Liver (tissue), 9 donors: ENCODE results near the gene PCDH19. TPM values are rescaled to one million over a fixed set of nuclear protein-coding genes. Genes with fewer than 3 reads are reported as not detected.

ENCODE experiments used
- DNase-seq: peaks from one replicate; pipeline ENCODE4 v3.0.0-alpha.2; 2017; ENCODE audit warnings: low spot score
- H3K27ac ChIP-seq, 2 donors: one replicate each; pipeline ENCODE4 v1.7.0; 2013; ENCODE audit warnings: inconsistent platforms in 2 of 2, low read length in 2 of 2, control low read depth in 1 of 2, low read depth in 1 of 2, mild to moderate bottlenecking in 1 of 2
- H3K27me3 ChIP-seq, 4 donors: one replicate each; pipeline versions ENCODE4 v1.6.1 to v1.7.0; 2013; ENCODE audit warnings: low read length in 3 of 4, inconsistent platforms in 1 of 4, mild to moderate bottlenecking in 1 of 4, moderate library complexity in 1 of 4; ENCODE audit not compliant: control insufficient read depth in 4 of 4, insufficient read depth in 4 of 4
- H3K36me3 ChIP-seq, 4 donors: one replicate each; pipeline versions ENCODE4 v1.6.1 to v1.7.0; 2013; ENCODE audit warnings: low read length in 3 of 4, mild to moderate bottlenecking in 3 of 4, low read depth in 1 of 4, moderate library complexity in 1 of 4; ENCODE audit not compliant: control insufficient read depth in 4 of 4, insufficient read depth in 3 of 4
- H3K4me1 ChIP-seq, 4 donors: one replicate each; pipeline versions ENCODE4 v1.6.1 to v1.7.0; 2013; ENCODE audit warnings: low read length in 3 of 4, mild to moderate bottlenecking in 3 of 4, moderate library complexity in 1 of 4; ENCODE audit not compliant: control insufficient read depth in 4 of 4, insufficient read depth in 4 of 4
- H3K4me3 ChIP-seq, 3 donors: one replicate each; pipeline versions ENCODE4 v1.6.1 to v1.7.0; 2013; ENCODE audit warnings: low read length in 3 of 3, control low read depth in 1 of 3, low read depth in 1 of 3, mild to moderate bottlenecking in 1 of 3
- H3K9ac ChIP-seq, 2 donors: one replicate each; pipeline ENCODE4 v1.7.0; 2013; ENCODE audit warnings: low read length in 2 of 2, mild to moderate bottlenecking in 2 of 2, moderate library complexity in 2 of 2, control low read depth in 1 of 2, low read depth in 1 of 2
- H3K9me3 ChIP-seq, 4 donors: one replicate each; pipeline versions ENCODE4 v1.6.1 to v1.7.0; 2013; ENCODE audit warnings: low read length in 3 of 4; ENCODE audit not compliant: control insufficient read depth in 4 of 4
- EGR1 ChIP-seq, 2 donors: IDR thresholded peaks; 2 replicates each; pipeline ENCODE4 v1.6.1; 2016 to 2018; ENCODE audit warnings: antibody characterized with exemption in 2 of 2, low read depth in 2 of 2
- FOXA1 ChIP-seq: IDR thresholded peaks from 2 replicates; pipeline ENCODE4 v1.6.1; 2016; ENCODE audit warnings: antibody characterized with exemption
- GABPA ChIP-seq, 2 donors: IDR thresholded peaks in 1 of 2; conservative IDR thresholded peaks in 1 of 2; 2 replicates each; pipeline ENCODE4 v1.6.1; 2016; ENCODE audit warnings: antibody characterized with exemption in 2 of 2, mild to moderate bottlenecking in 1 of 2, moderate library complexity in 1 of 2
- HNF4A ChIP-seq, 2 donors: conservative IDR thresholded peaks; 2 replicates each; pipeline ENCODE4 v1.6.1; 2016; ENCODE audit warnings: antibody characterized with exemption in 2 of 2, mild to moderate bottlenecking in 2 of 2
- HNF4G ChIP-seq: IDR thresholded peaks from 2 replicates; pipeline ENCODE4 v1.6.1; 2016; ENCODE audit warnings: antibody characterized with exemption
- NR2F2 ChIP-seq: IDR thresholded peaks from 2 replicates; pipeline ENCODE4 v1.6.1; 2016; ENCODE audit warnings: antibody characterized with exemption
- RAD21 ChIP-seq, 2 donors: IDR thresholded peaks; 2 replicates each; pipeline ENCODE4 v1.6.1; 2016; ENCODE audit warnings: antibody characterized with exemption in 2 of 2, mild to moderate bottlenecking in 2 of 2
- REST ChIP-seq: IDR thresholded peaks from 2 replicates; pipeline ENCODE4 v1.6.1; 2016; ENCODE audit warnings: antibody characterized with exemption, mild to moderate bottlenecking
- RXRA ChIP-seq, 2 donors: IDR thresholded peaks; 2 replicates each; pipeline ENCODE4 v1.6.1; 2017 to 2018; ENCODE audit warnings: antibody characterized with exemption in 2 of 2, mild to moderate bottlenecking in 1 of 2
- SP1 ChIP-seq: IDR thresholded peaks from 2 replicates; pipeline ENCODE4 v1.6.1; 2018; ENCODE audit warnings: antibody characterized with exemption, mild to moderate bottlenecking
- TAF1 ChIP-seq: conservative IDR thresholded peaks from 2 replicates; pipeline ENCODE4 v1.6.1; 2016; ENCODE audit warnings: antibody characterized with exemption, mild to moderate bottlenecking
- YY1 ChIP-seq: IDR thresholded peaks from 2 replicates; pipeline ENCODE4 v1.6.1; 2016; ENCODE audit warnings: antibody characterized with exemption, mild to moderate bottlenecking
- WGBS: extraction: QIAGEN DNeasy Blood & Tissue Kit; methylation state at CpG from one replicate; pipeline ENCODE4 v1.1.7; 2013; 5-methylcytosine and 5-hydroxymethylcytosine counted together
- polyA plus RNA-seq, 2 donors: library from polyadenylated mRNA; stranded (reverse) in 1 of 2; unstranded in 1 of 2; fragments of 200-250 nt in 1 of 2; fragments of >200 nt in 1 of 2; fragmentation: Nextera tagmentation in 1 of 2; extraction: Ambion mirVana in 1 of 2; gene quantifications; one replicate each; pipeline versions ENCODE4 v1.2.1 to v1.2.3, GENCODE V29; 2013 to 2015
- total RNA-seq, 2 donors: library from RNA; depleted of rRNA; stranded (reverse); fragments of >200 nt; gene quantifications; one replicate each; pipeline ENCODE4 v1.2.3, GENCODE V29; 2014
- TF ChIP-seq, protein P1 (sequence below): fragments of 150-350 bp; IDR thresholded peaks from 2 replicates; pipeline ENCODE4 v1.5.1; 2017; ENCODE audit warnings: improper control_type of control experiment, low read depth, low read length; ENCODE audit not compliant: missing input control
- TF ChIP-seq, protein P2 (sequence below): IDR thresholded peaks from 2 replicates; pipeline ENCODE4 v1.6.1; 2016; ENCODE audit warnings: antibody characterized with exemption
- donor health status: healthy.
- donor health status: healthy.
- donor health status: healthy.
- donor health status: healthy.
- donor health status: healthy.

The PCDH19 gene
- total and polyA plus RNA-seq, 4 donors: 0.03 to 0.44 (median 0.17) TPM; not detected in 1

GRCh38 chrX:100248885-100249493, 161.1 kb downstream of the PCDH19 start:
- TF ChIP-seq SP1 (no peak), RAD21 (IDR thresholded peaks at IDR 0.05) (no peak), HNF4G (no peak), EGR1 (IDR thresholded peaks at IDR 0.05; ENCODE audit: low read depth in 2 of 2) (no peak), GABPA (IDR thresholded peaks at IDR 0.05 in 1 of 2, conservative IDR thresholded peaks at IDR 0.05 in 1 of 2) (no peak), NR2F2 (no peak), REST (no peak), RXRA (IDR thresholded peaks at IDR 0.05) (no peak), YY1 (no peak), TAF1 (no peak), FOXA1 (no peak)
- TF ChIP-seq, protein P1, sequence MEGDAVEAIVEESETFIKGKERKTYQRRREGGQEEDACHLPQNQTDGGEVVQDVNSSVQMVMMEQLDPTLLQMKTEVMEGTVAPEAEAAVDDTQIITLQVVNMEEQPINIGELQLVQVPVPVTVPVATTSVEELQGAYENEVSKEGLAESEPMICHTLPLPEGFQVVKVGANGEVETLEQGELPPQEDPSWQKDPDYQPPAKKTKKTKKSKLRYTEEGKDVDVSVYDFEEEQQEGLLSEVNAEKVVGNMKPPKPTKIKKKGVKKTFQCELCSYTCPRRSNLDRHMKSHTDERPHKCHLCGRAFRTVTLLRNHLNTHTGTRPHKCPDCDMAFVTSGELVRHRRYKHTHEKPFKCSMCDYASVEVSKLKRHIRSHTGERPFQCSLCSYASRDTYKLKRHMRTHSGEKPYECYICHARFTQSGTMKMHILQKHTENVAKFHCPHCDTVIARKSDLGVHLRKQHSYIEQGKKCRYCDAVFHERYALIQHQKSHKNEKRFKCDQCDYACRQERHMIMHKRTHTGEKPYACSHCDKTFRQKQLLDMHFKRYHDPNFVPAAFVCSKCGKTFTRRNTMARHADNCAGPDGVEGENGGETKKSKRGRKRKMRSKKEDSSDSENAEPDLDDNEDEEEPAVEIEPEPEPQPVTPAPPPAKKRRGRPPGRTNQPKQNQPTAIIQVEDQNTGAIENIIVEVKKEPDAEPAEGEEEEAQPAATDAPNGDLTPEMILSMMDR: no peak
- TF ChIP-seq, protein P2, sequence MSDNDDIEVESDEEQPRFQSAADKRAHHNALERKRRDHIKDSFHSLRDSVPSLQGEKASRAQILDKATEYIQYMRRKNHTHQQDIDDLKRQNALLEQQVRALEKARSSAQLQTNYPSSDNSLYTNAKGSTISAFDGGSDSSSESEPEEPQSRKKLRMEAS: no peak
- Histone ChIP-seq H3K4me1 (no peaks in the 10 kb centered on the region), H3K4me3 (no peak overlapping the region), H3K9ac (no peak overlapping the region), H3K9me3 (peaks cover 0 to under 1% (median 0%) of the 10 kb centered on the region in 4 donors), H3K36me3 (no peaks in the 10 kb centered on the region), H3K27me3 (peaks cover 0 to 5% (median 0%) of the 10 kb centered on the region in 4 donors), H3K27ac (no peak overlapping the region)
- DNase-seq: no peak
- 70% methylated on average over 4 of the region's 4 CpGs for WGBS

- H3K9me3 ChIP-seq: no peaks in the 10 kb centered on the region
- no peak for DNase-seq
- no peak overlapping the region for H3K4me3 ChIP-seq
- no peaks in the 10 kb centered on the region for H3K4me1 ChIP-seq
- H3K27me3 ChIP-seq: peaks cover 0 to 5% (median 0%) of the 10 kb centered on the region in 4 donors
- no peak overlapping the region for H3K27ac ChIP-seq
- no peak overlapping the region for H3K9ac ChIP-seq
- H3K36me3 ChIP-seq: no peaks in the 10 kb centered on the region
- TF ChIP-seq HNF4A (conservative IDR thresholded peaks at IDR 0.05) (no peak), TAF1 (no peak), YY1 (no peak), GABPA (IDR thresholded peaks at IDR 0.05 in 1 of 2, conservative IDR thresholded peaks at IDR 0.05 in 1 of 2) (no peak), EGR1 (IDR thresholded peaks at IDR 0.05; ENCODE audit: low read depth in 2 of 2) (no peak), NR2F2 (no peak)
- TF ChIP-seq, protein P1: no peak
- TF ChIP-seq, protein P2: no peak
These were observed 162.2 kb downstream of the PCDH19 start for GRCh38 chrX:100247826-100248225.
